Endothelial cell of umbilical vein (primary cell): Measurements from ENCODE around the gene EPN2. TPM values are rescaled to one million over a fixed set of nuclear protein-coding genes. Genes with fewer than 3 reads are reported as not detected.

Experiments used
- BruUV-seq: library from RNA; stranded (reverse); fragments of 400-500 nt; replicated peaks from 2 replicates; lab custom pipeline; 2021; lab: Mats Ljungman, UMichigan
- CTCF ChIA-PET: fragments of 300-600, 350-600 bp; sonication (Branson Sonifier 250); formaldehyde crosslinking; loops from one replicate; lab custom pipeline; 2021; ENCODE audit warnings: antibody characterized with exemption, inconsistent platforms; lab: Charles Lee
- POLR2A ChIA-PET: fragments of 300-600, 350-600 bp; sonication (Branson Sonifier 250); formaldehyde crosslinking; loops from one replicate; lab custom pipeline; 2021; ENCODE audit warnings: antibody characterized with exemption, inconsistent platforms; lab: Charles Lee
- DNase-seq: peaks from one replicate; pipeline ENCODE4 v3.0.0-alpha.2; 2011; ENCODE audit warnings: low read depth, low spot score
- FAIRE-seq: peaks from 2 replicates; lab custom pipeline; 2011; peaks lifted over from hg19 to GRCh38; lab: Jason Lieb, UNC
- H2AFZ ChIP-seq: 2 replicates; pipeline ENCODE4 v1.6.0; 2012; ENCODE audit warnings: low read depth, low read length, control low read depth, inconsistent platforms
- H3K27ac ChIP-seq: 2 replicates; pipeline ENCODE4 v1.5.1; 2011; ENCODE audit warnings: low read depth, mild to moderate bottlenecking, control low read depth, low read length, moderate library complexity; ENCODE audit not compliant: insufficient read depth
- H3K27me3 ChIP-seq, 2 experiments: 2 replicates each; pipeline versions ENCODE4 v1.6.0 to v1.6.1; 2011; ENCODE audit warnings: low read length in 2 of 2, mixed read lengths in 1 of 2; ENCODE audit not compliant: control insufficient read depth in 2 of 2, insufficient read depth in 2 of 2
- H3K36me3 ChIP-seq, 2 experiments: 2 replicates in 1 of 2; 3 replicates in 1 of 2; pipeline ENCODE4 v1.5.1; 2011; ENCODE audit warnings: low read length in 2 of 2, mild to moderate bottlenecking in 1 of 2, moderate library complexity in 1 of 2; ENCODE audit not compliant: control insufficient read depth in 2 of 2, insufficient read depth in 2 of 2; ENCODE audit errors: extremely low read depth in 1 of 2
- H3K4me1 ChIP-seq: 3 replicates; pipeline ENCODE4 v1.5.1; 2011; ENCODE audit warnings: mild to moderate bottlenecking, low read length; ENCODE audit not compliant: control insufficient read depth, insufficient read depth; ENCODE audit errors: extremely low read depth
- H3K4me2 ChIP-seq: 2 replicates; pipeline ENCODE4 v1.6.1; 2011; ENCODE audit warnings: low read length, control low read depth, mixed read lengths; ENCODE audit not compliant: insufficient read depth
- H3K4me3 ChIP-seq, 3 experiments: fragments of 200-600 bp in 1 of 3; sonication (generic), shearing (Covaris generic) in 1 of 3; replicated peaks in 1 of 3; 2 replicates each; pipeline ENCODE4 v1.5.1; 2011 to 2016; ENCODE audit warnings: control low read depth in 3 of 3, low read length in 3 of 3, mild to moderate bottlenecking in 2 of 3, inconsistent platforms in 1 of 3, low read depth in 1 of 3, moderate library complexity in 1 of 3; ENCODE audit not compliant: insufficient read depth in 1 of 3
- H3K79me2 ChIP-seq: 2 replicates; pipeline ENCODE4 v1.6.0; 2012; ENCODE audit warnings: low read length, inconsistent platforms; ENCODE audit not compliant: control insufficient read depth, insufficient read depth
- H3K9ac ChIP-seq: replicated peaks from 2 replicates; pipeline ENCODE3; 2011; ENCODE audit warnings: low read length, control low read depth; ENCODE audit not compliant: insufficient read depth; ENCODE audit errors: extremely low read depth
- H3K9me1 ChIP-seq: replicated peaks from 3 replicates; pipeline ENCODE4 v1.6.0; 2011; ENCODE audit warnings: mild to moderate bottlenecking, low read length; ENCODE audit not compliant: control insufficient read depth, insufficient read depth; ENCODE audit errors: extremely low read depth
- H3K9me3 ChIP-seq: replicated peaks from 2 replicates; pipeline ENCODE4 v1.5.1; 2012; ENCODE audit warnings: low read length, inconsistent platforms; ENCODE audit not compliant: control insufficient read depth, insufficient read depth
- H4K20me1 ChIP-seq: replicated peaks from 2 replicates; pipeline ENCODE3; 2011; ENCODE audit warnings: mild to moderate bottlenecking, low read length; ENCODE audit not compliant: control insufficient read depth, insufficient read depth; ENCODE audit errors: extremely low read depth
- CTCF ChIP-seq, 2 donors: IDR thresholded peaks; 1 replicate in 1 of 2; 2 replicates in 1 of 2; pipeline ENCODE4 v1.5.1; 2011; ENCODE audit warnings: low read length in 2 of 2, mild to moderate bottlenecking in 2 of 2, moderate library complexity in 2 of 2, control low read depth in 1 of 2, inconsistent platforms in 1 of 2, low read depth in 1 of 2; ENCODE audit not compliant: insufficient read depth in 1 of 2; ENCODE audit errors: extremely low read depth in 1 of 2
- EZH2 ChIP-seq: IDR thresholded peaks from 2 replicates; pipeline ENCODE4 v1.6.1; 2012; ENCODE audit warnings: borderline replicate concordance, low read depth, mild to moderate bottlenecking, moderate library complexity, low read length, inconsistent platforms; ENCODE audit not compliant: severe bottlenecking
- FOS ChIP-seq: IDR thresholded peaks from 2 replicates; pipeline ENCODE4 v1.6.1; 2011; ENCODE audit warnings: mild to moderate bottlenecking, low read length, moderate library complexity, borderline replicate concordance; ENCODE audit not compliant: insufficient read depth
- GATA2 ChIP-seq: IDR thresholded peaks from 2 replicates; pipeline ENCODE4 v1.7.0; 2011; ENCODE audit warnings: low read depth, mild to moderate bottlenecking, moderate library complexity, mixed read lengths, low read length; ENCODE audit not compliant: insufficient read length, insufficient read depth
- JUN ChIP-seq: IDR thresholded peaks from 2 replicates; pipeline ENCODE4 v1.6.1; 2011; ENCODE audit warnings: borderline replicate concordance, low read depth; ENCODE audit not compliant: insufficient read length, insufficient read depth
- MAX ChIP-seq: IDR thresholded peaks from 2 replicates; pipeline ENCODE4 v1.6.1; 2011; ENCODE audit not compliant: insufficient read depth, insufficient read length
- MYC ChIP-seq: IDR thresholded peaks from one replicate; pipeline ENCODE4 v1.6.1; 2011; ENCODE audit warnings: mild to moderate bottlenecking, low read depth, low read length
- POLR2A ChIP-seq: IDR thresholded peaks from 2 replicates; pipeline ENCODE4 v1.6.1; 2012; ENCODE audit warnings: low read depth, mild to moderate bottlenecking, control low read depth, low read length
- POLR2AphosphoS5 ChIP-seq: IDR thresholded peaks from 2 replicates; pipeline ENCODE4 v1.6.1; 2012; ENCODE audit warnings: low read depth, mild to moderate bottlenecking, control low read depth, low read length, moderate library complexity; ENCODE audit not compliant: insufficient read depth
- dilution Hi-C: fragments of 300-500 bp; cut with MboI; formaldehyde crosslinking; loops from one replicate; pipeline ENCODE4 v1.15.0; 2019; ENCODE audit warnings: low sequenced_read_pairs; ENCODE audit not compliant: extremely low pct_ligation_motif_present
- intact Hi-C: fragments of 100-400 bp; cut with micrococcal nuclease; formaldehyde crosslinking; loops from one replicate; pipeline ENCODE4 v1.10.0; 2022
- polyA plus RNA-seq, 4 experiments: library from polyadenylated mRNA; depleted of rRNA in 3 of 4; stranded (reverse) in 3 of 4; unstranded in 1 of 4; fragments of >200 nt; gene quantifications; 2 replicates each; pipeline versions ENCODE4 v1.2.1 to v1.2.3, GENCODE V29; 2011 to 2012; ENCODE audit warnings: missing spikeins in 1 of 4
- total RNA-seq: library from RNA; stranded (reverse); gene quantifications from 2 replicates; pipeline ENCODE4 v1.2.3, GENCODE V29; 2021

EPN2 gene
- total and polyA plus RNA-seq, 2 donors (not counting 3 experiments of a cell fraction or from before 2014, with no cell fraction given) = 40.3 to 70.5 TPM

- no peak overlapping the region for H2AFZ ChIP-seq
- no peak overlapping the region for H3K9ac ChIP-seq
- ChIA-PET POLR2A (no interaction called here), CTCF (interaction anchor here (0.7 to 2.3 kb wide), 3 partner anchors 10 to 415 kb away, joined by 3 to 13 read pairs (median 4); no protein-coding TSS in a partner anchor)
- H3K27ac ChIP-seq = no peak overlapping the region
- no peaks in the 10 kb centered on the region for H3K36me3 ChIP-seq
- no peak for TF ChIP-seq POLR2AphosphoS5
- TF ChIP-seq GATA2 = no peak
- no peak for TF ChIP-seq JUN
- TF ChIP-seq MAX = no peak
- no peak for TF ChIP-seq FOS
- no peak for TF ChIP-seq EZH2
- TF ChIP-seq POLR2A = no peak
- no peak for TF ChIP-seq CTCF (IDR thresholded peaks at IDR 0.05; ENCODE audit: extremely low read depth in 1 of 2, insufficient read depth in 1 of 2, low read depth in 1 of 2, low read length in 2 of 2)
- no peak for TF ChIP-seq MYC
- FAIRE-seq (no peak), DNase-seq (no peak)
- intact Hi-C loops = loop anchor here (5.0 kb wide), 1 partner anchor 35 kb away; no protein-coding TSS in a partner anchor
- no peaks in the 10 kb centered on the region for H3K9me3 ChIP-seq
- no peaks in the 10 kb centered on the region for H3K9me1 ChIP-seq
- no peak overlapping the region for H3K4me2 ChIP-seq
- H4K20me1 ChIP-seq = no peaks in the 10 kb centered on the region
- dilution Hi-C loops = no loop called here
- H3K79me2 ChIP-seq = no peaks in the 10 kb centered on the region
- no peak overlapping the region for H3K4me3 ChIP-seq
- no TSS peak for BruUV-seq
- peaks cover 8% of the 10 kb centered on the region for H3K4me1 ChIP-seq
- no peaks in the 10 kb centered on the region for H3K27me3 ChIP-seq
Measured at GRCh38 chr17:19347323-19348080, 110.3 kb downstream of the EPN2 start.
